NB4 (cell line): ENCODE data around the gene PTRH1.

Source experiments
- DNase-seq: peaks from one replicate; pipeline ENCODE4 v3.0.0; 2010; ENCODE audit warnings: low read depth
- H3K4me3 ChIP-seq: one replicate; pipeline ENCODE4 v1.5.1; 2011; ENCODE audit warnings: mild to moderate bottlenecking, low read depth, low read length, moderate library complexity
- CTCF ChIP-seq: IDR thresholded peaks from one replicate; pipeline ENCODE4 v1.5.1; 2012; ENCODE audit warnings: low read depth, low read length
- MAX ChIP-seq: IDR thresholded peaks from 2 replicates; pipeline ENCODE4 v1.6.1; 2011; ENCODE audit warnings: low read depth, low read length
- MYC ChIP-seq: IDR thresholded peaks from 2 replicates; pipeline ENCODE4 v1.6.1; 2011; ENCODE audit warnings: low read depth, low read length
- POLR2A ChIP-seq: IDR thresholded peaks from 2 replicates; pipeline ENCODE4 v1.6.1; 2011; ENCODE audit warnings: mild to moderate bottlenecking; ENCODE audit not compliant: insufficient read length; ENCODE audit errors: extremely low read depth

Gene PTRH1

GRCh38 chr9:127708952-127709587 lies 6.4 kb downstream of the PTRH1 start:
- TF ChIP-seq MYC (no peak), CTCF (no peak), POLR2A (no peak), MAX (no peak)
- H3K4me3 ChIP-seq = no peak overlapping the region
- no peak for DNase-seq

- DNase-seq = peak; percentile 24
- no peak for TF ChIP-seq CTCF
- TF ChIP-seq MAX = no peak
- H3K4me3 ChIP-seq = no peak overlapping the region
Observed at GRCh38 chr9:127707766-127708165, 7.7 kb downstream of the PTRH1 start.

GRCh38 chr9:127706836-127707241 lies 8.6 kb downstream of the PTRH1 start, which contains the start of gene CFAP157:
TSS of gene CFAP157 (plus strand) at chr9:127706988. CDS start at chr9:127707032, 44 bp downstream.
- peak; percentile 27 for DNase-seq
- TF ChIP-seq CTCF (no peak), MYC (no peak), MAX (no peak), POLR2A (no peak)
- no peak within 1 kb of the TSS for H3K4me3 ChIP-seq

- no peak overlapping the region for H3K4me3 ChIP-seq
- no peak for TF ChIP-seq CTCF
- no peak for TF ChIP-seq POLR2A
- no peak for TF ChIP-seq MYC
- TF ChIP-seq MAX = no peak
- DNase-seq = no peak
Observed at GRCh38 chr9:127705577-127706379, 9.7 kb downstream of the PTRH1 start.

- no peak for DNase-seq
Observed at GRCh38 chr9:127703289-127703946, 12.0 kb downstream of the PTRH1 start.

More at GRCh38 chr9:127703289-127703946, 12.0 kb downstream of the PTRH1 start:
- no peak overlapping the region for H3K4me3 ChIP-seq
- TF ChIP-seq MAX (no peak), POLR2A (no peak), MYC (no peak), CTCF (no peak)
